Fibroblast of lung (primary cell): Measurements from ENCODE around the gene UBAP2.

ENCODE experiments used
- CTCF ChIP-seq, 2 donors: IDR thresholded peaks in 1 of 2; conservative IDR thresholded peaks in 1 of 2; 1 replicate in 1 of 2; 2 replicates in 1 of 2; pipeline ENCODE4 v1.5.1; 2011 to 2012; ENCODE audit warnings: low read length in 2 of 2, control low read depth in 1 of 2, inconsistent platforms in 1 of 2, low read depth in 1 of 2, mild to moderate bottlenecking in 1 of 2
- EZH2 ChIP-seq: IDR thresholded peaks from 2 replicates; pipeline ENCODE4 v1.5.1; 2012; ENCODE audit warnings: low read length, control low read depth, mild to moderate bottlenecking; ENCODE audit errors: missing control alignments

DNA sequence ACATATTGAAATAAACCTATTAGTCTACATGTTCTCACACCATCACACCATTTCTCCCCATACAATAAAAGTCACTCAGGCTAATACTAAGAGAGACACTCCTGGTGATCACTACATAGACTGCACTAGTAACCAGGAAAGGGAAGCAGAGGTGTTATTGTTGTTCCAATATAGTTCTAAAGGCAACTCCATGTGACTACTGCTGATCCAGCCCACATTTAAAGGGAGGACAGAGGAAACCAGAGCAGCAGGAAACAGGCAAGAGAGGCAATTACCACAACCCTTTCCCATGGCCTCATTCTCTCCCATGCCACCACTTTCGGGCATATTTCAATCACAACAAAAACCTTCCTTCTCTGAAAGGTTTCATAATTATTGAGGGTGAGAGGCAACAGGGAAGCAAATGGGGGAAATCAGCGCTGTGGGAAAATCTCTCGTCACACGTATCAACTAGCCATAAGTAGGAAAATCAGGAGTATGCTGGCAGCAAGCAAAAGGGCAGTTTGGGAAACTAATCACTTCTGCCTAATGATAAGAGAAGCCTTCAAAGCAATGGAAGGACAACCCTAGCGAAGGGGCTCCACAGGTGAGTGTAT is 1.8 kb downstream of the UBAP2 start:
- TF ChIP-seq CTCF (conservative IDR thresholded peaks at IDR 0.05 in 1 of 2, IDR thresholded peaks at IDR 0.05 in 1 of 2; ENCODE audit: low read depth in 1 of 2, low read length in 2 of 2): no peak
- no peak for TF ChIP-seq EZH2
